Adrenal gland (tissue), 12 donors: Measurements from ENCODE around the gene MINPP1. TPM values are rescaled to one million over a fixed set of nuclear protein-coding genes. Genes with fewer than 3 reads are reported as not detected.

ENCODE experiments used
- DNase-seq, 7 donors: peaks; one replicate each; pipeline ENCODE4 v3.0.0-alpha.2; 2019 to 2020
- H3K27ac ChIP-seq, 5 donors: fragments of 200-600 bp; sonication (generic) in 4 of 5; 1 replicate in 3 of 5; 2 replicates in 2 of 5; pipeline versions ENCODE4 v1.5.1 to v1.8.0; 2016 to 2020; ENCODE audit warnings: mild to moderate bottlenecking in 1 of 5
- H3K27me3 ChIP-seq: fragments of 200-600 bp; 2 replicates; pipeline ENCODE4 v1.8.0; 2021
- H3K36me3 ChIP-seq, 2 donors: fragments of 200-600 bp; replicated peaks in 1 of 2; 1 replicate in 1 of 2; 2 replicates in 1 of 2; pipeline versions ENCODE4 v1.5.1 to v1.8.0; 2018 to 2022
- H3K4me1 ChIP-seq, 2 donors: fragments of 200-600 bp; replicated peaks in 1 of 2; 1 replicate in 1 of 2; 2 replicates in 1 of 2; pipeline versions ENCODE4 v1.5.1 to v1.8.0; 2018 to 2021
- H3K4me3 ChIP-seq, 4 donors: fragments of 200-600 bp; sonication (generic) in 3 of 4; one replicate each; pipeline ENCODE4 v1.5.1; 2016 to 2018
- H3K9me3 ChIP-seq, 3 donors: fragments of 200-600 bp; sonication (generic) in 1 of 3; replicated peaks in 1 of 3; 1 replicate in 2 of 3; 2 replicates in 1 of 3; pipeline versions ENCODE4 v1.5.1 to v1.8.0; 2016 to 2021
- CTCF ChIP-seq, 6 experiments: fragments of 450-650 bp in 4 of 6; fragments of 200-600 bp in 2 of 6; sonication (generic) in 1 of 6; IDR thresholded peaks; 1 replicate in 5 of 6; 2 replicates in 1 of 6; pipeline versions ENCODE4 v1.5.1 to v1.8.0; 2016 to 2021; ENCODE audit warnings: antibody characterized with exemption in 6 of 6, mild to moderate bottlenecking in 2 of 6, moderate library complexity in 1 of 6
- POLR2A ChIP-seq, 2 donors: fragments of 450-650 bp; IDR thresholded peaks; one replicate each; pipeline ENCODE4 v1.6.1; 2017; ENCODE audit warnings: antibody characterized with exemption in 2 of 2, mild to moderate bottlenecking in 2 of 2, moderate library complexity in 1 of 2
- WGBS, 4 donors: extraction: QIAGEN DNeasy Blood & Tissue Kit in 2 of 4; methylation state at CpG; one replicate each; pipeline versions ENCODE4 v1.1.5 to v1.1.7; 2013 to 2017; 5-methylcytosine and 5-hydroxymethylcytosine counted together
- intact Hi-C, 2 donors: fragments of 100-400 bp; cut with DNase I; formaldehyde crosslinking; loops; one replicate each; pipeline versions ENCODE4 v1.14.1 to v1.15.0; 2022 to 2023
- polyA plus RNA-seq, 3 donors: library from polyadenylated mRNA; stranded (reverse); fragments of 200-250 nt in 2 of 3; fragments of 350-450 nt in 1 of 3; fragmentation: Illumina TruSeq in 1 of 3; extraction: RNeasy Lipid Tissue Mini Kit (QIAGEN cat#74804) in 1 of 3; gene quantifications; one replicate each; pipeline ENCODE4 v1.2.3, GENCODE V29; 2013 to 2014
- total RNA-seq, 9 donors: library from RNA; depleted of rRNA in 4 of 9; stranded (reverse); fragments of >200 nt in 4 of 9; fragments of 120-200 nt in 1 of 9; fragmentation: NEBNext Ultra II Directional in 1 of 9; extraction: Animal tissue kit (Norgen Biotek cat#: 25700) in 1 of 9; gene quantifications; one replicate each; pipeline versions ENCODE4 v1.1.0 to v1.2.4, GENCODE V29; 2013 to 2023
- donor health status: healthy with polysubstance abuse.
- donor health status: Bipolar disorder and iron deficiency.
- donor health status: DM: yes; HTN: yes; CAD: no.
- donor health status: DM: no; HTN: no; CAD: no.
- donor health status: DM: no; HTN: no; CAD: no.
- donor health status: DM: yes; HTN: yes; CAD: no.

MINPP1 gene
- total and polyA plus RNA-seq, 12 donors = 19.4 to 75.8 (median 44.7) TPM

- no peaks in the 10 kb centered on the region for H3K9me3 ChIP-seq
- no peak overlapping the region for H3K27ac ChIP-seq
- intact Hi-C loops = no loop called here
- 94 to 97% (median 97%) methylated on average over 3 of the region's 3 CpGs for WGBS, 4 donors
- TF ChIP-seq POLR2A (IDR thresholded peaks at IDR 0.05) (no peak), CTCF (IDR thresholded peaks at IDR 0.05) (no peak)
- peaks cover 0 to 8% of the 10 kb centered on the region in 2 donors for H3K4me1 ChIP-seq
- H3K36me3 ChIP-seq = no peaks in the 10 kb centered on the region
- H3K4me3 ChIP-seq = no peak overlapping the region
- H3K27me3 ChIP-seq = no peaks in the 10 kb centered on the region
- DNase-seq = no peak
Measured at GRCh38 chr10:87557409-87557808, 52.7 kb downstream of the MINPP1 start.

- intact Hi-C loops = no loop called here
- H3K4me1 ChIP-seq = no peaks in the 10 kb centered on the region
- TF ChIP-seq POLR2A (IDR thresholded peaks at IDR 0.05) (no peak), CTCF (IDR thresholded peaks at IDR 0.05) (no peak)
- DNase-seq = no peak
- H3K36me3 ChIP-seq = no peaks in the 10 kb centered on the region
- no peak overlapping the region for H3K27ac ChIP-seq
- 83 to 100% (median 96%) methylated on average over 1 of the region's 1 CpG for WGBS, 4 donors
- no peaks in the 10 kb centered on the region for H3K9me3 ChIP-seq
- H3K27me3 ChIP-seq = no peaks in the 10 kb centered on the region
- H3K4me3 ChIP-seq = no peak overlapping the region
Measured at GRCh38 chr10:87558333-87558732, 53.6 kb downstream of the MINPP1 start.

GRCh38 chr10:87559392-87559791 lies 54.7 kb downstream of the MINPP1 start:
- H3K27me3 ChIP-seq = no peaks in the 10 kb centered on the region
- DNase-seq = no peak
- no peak overlapping the region for H3K4me3 ChIP-seq
- no peaks in the 10 kb centered on the region for H3K9me3 ChIP-seq
- H3K4me1 ChIP-seq = no peaks in the 10 kb centered on the region
- no peak overlapping the region for H3K27ac ChIP-seq
- TF ChIP-seq POLR2A (IDR thresholded peaks at IDR 0.05) (no peak), CTCF (IDR thresholded peaks at IDR 0.05) (no peak)
- intact Hi-C loops = no loop called here
- 74 to 83% (median 80%) methylated on average over 3 of the region's 3 CpGs for WGBS, 4 donors
- H3K36me3 ChIP-seq = no peaks in the 10 kb centered on the region

GRCh38 chr10:87560495-87561129 lies 55.9 kb downstream of the MINPP1 start:
- Histone ChIP-seq H3K4me3 (no peak overlapping the region), H3K4me1 (no peaks in the 10 kb centered on the region), H3K36me3 (no peaks in the 10 kb centered on the region), H3K27ac (no peak overlapping the region), H3K27me3 (no peaks in the 10 kb centered on the region), H3K9me3 (no peaks in the 10 kb centered on the region)
- intact Hi-C loops = no loop called here
- TF ChIP-seq POLR2A (IDR thresholded peaks at IDR 0.05) (no peak), CTCF (IDR thresholded peaks at IDR 0.05) (no peak)
- WGBS, 4 donors = 76 to 89% (median 87%) methylated on average over 5 of the region's 5 CpGs
- DNase-seq = no peak
